Measurements from ENCODE around the gene PIEZO1. TPM values are rescaled to one million over a fixed set of nuclear protein-coding genes. Genes with fewer than 3 reads are reported as not detected.
A peak's percentile ranks its signal among the peaks of the same experiment; 100 is the strongest.

The PIEZO1 gene
- total RNA-seq, 1 donor from 2014 or later, result 208 TPM

DNA sequence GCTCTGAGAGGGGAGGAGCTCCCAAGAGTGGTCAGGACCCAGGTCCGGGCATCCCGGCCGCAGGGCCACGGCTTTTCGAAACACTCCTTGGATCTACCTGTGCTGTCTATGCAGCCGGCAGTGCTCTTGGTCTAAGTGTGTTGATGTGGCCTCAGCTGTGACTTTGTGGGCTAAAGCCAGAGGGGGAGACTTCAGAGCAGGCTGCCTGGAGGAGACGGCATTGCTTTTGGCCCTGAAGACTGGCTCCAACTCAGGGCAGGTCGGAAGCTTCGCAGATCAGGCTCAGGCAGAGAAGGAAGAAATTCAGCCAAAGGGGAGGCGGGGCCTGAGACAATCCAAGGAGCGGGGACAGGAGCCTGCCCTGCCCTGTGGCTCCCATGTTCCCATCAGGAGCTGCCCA, 31.4 kb downstream of the PIEZO1 start:
- Mint-ChIP-seq H3K4me3 (ENCODE audit: unreplicated experiment) (no peak overlapping the region), H3K9me3 (ENCODE audit: low read depth) (no peaks in the 10 kb centered on the region), H3K27ac (ENCODE audit: unreplicated experiment) (no peak overlapping the region), H3K4me1 (ENCODE audit: low read depth) (peaks cover 21% of the 10 kb centered on the region), H3K36me3 (ENCODE audit: low read depth) (peaks cover 4% of the 10 kb centered on the region), H3K27me3 (ENCODE audit: low read depth) (no peaks in the 10 kb centered on the region)
- DNase-seq (ENCODE audit: low spot score), result no peak
- no peak for TF ChIP-seq CTCF (IDR thresholded peaks at IDR 0.05)

DNA sequence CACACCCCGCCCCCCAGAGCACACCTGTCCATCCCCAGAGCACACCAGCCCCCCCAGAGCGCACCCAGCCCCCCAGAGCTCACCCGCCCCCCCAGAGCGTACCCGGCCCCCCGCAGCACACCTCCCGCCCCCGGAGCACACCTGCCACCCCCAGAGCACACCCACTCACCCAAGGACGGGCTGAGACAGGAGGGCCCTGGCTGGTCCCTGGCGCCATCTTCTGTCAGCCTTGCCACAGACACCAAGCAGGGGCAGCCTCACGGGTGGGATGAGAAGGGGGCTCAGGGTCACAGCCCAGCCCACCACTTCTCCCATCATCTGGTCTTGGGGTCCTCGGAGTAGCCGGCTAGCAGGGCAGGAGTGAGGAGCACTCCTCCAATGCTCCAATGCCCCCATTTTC, 31.8 kb downstream of the PIEZO1 start:
- Mint-ChIP-seq H3K4me3 (ENCODE audit: unreplicated experiment) (no peak overlapping the region), H3K27ac (ENCODE audit: unreplicated experiment) (no peak overlapping the region), H3K4me1 (ENCODE audit: low read depth) (peaks cover 17% of the 10 kb centered on the region), H3K9me3 (ENCODE audit: low read depth) (no peaks in the 10 kb centered on the region), H3K36me3 (ENCODE audit: low read depth) (peaks cover 4% of the 10 kb centered on the region), H3K27me3 (ENCODE audit: low read depth) (no peaks in the 10 kb centered on the region)
- peak; percentile 14 for TF ChIP-seq CTCF (IDR thresholded peaks at IDR 0.05)
- no peak for DNase-seq (ENCODE audit: low spot score)

DNA sequence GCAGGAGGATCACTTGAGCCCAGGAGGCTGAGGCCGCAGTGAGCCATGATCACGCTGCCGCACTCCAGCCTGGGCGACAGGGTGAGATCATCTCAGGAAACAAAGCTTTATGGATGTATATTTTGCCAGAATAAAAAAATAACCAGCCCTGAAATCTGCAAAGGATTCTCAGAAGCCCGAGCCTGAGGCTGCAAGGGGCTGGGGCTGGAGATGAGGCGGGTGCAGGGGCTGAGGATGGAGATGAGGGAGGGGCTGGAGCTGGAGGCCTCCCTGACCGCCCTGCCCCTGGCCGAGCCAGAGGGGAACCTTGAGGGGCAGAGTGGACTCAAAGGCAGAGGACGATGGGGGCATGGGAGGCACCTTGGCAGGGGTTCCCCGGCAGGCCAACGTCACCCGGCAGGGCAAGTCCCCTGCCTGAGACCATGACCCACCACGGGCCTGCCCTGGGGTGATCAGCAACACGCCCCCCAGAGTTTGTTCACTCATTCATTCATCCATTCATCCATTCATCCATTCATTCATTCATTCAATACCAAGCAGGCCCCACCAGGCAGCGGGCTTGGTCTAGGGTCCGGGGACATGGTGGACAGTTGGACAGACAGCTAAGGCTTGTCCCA, 32.5 kb downstream of the PIEZO1 start:
- no peaks in the 10 kb centered on the region for H3K27me3 Mint-ChIP-seq (ENCODE audit: low read depth)
- H3K4me3 Mint-ChIP-seq (ENCODE audit: unreplicated experiment), result no peak overlapping the region
- peaks cover 6% of the 10 kb centered on the region for H3K36me3 Mint-ChIP-seq (ENCODE audit: low read depth)
- H3K4me1 Mint-ChIP-seq (ENCODE audit: low read depth), result peaks cover 15% of the 10 kb centered on the region
- no peak for TF ChIP-seq CTCF (IDR thresholded peaks at IDR 0.05)
- no peak overlapping the region for H3K27ac Mint-ChIP-seq (ENCODE audit: unreplicated experiment)
- DNase-seq (ENCODE audit: low spot score), result no peak
- H3K9me3 Mint-ChIP-seq (ENCODE audit: low read depth), result no peaks in the 10 kb centered on the region

DNA sequence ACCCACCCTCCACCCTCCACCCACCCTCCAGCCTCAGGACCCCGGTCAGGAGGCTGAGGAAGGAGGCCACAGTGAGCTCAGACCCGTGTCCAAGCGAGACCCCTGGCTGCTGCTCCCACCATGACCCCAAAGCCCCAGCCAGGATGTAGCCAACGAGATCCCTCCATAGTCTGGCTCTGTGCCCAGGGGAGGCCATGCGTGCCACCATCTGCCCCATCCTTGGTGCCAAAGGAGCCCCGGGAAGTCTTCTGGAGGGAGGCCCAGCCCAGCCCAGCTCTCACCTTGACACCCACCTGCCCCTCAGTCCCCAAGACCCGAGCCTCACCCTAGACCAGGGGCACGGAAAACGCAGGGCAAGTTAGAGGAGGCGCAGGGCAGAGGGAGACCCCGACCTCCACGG, 34.2 kb downstream of the PIEZO1 start:
- Mint-ChIP-seq H3K4me1 (ENCODE audit: low read depth) (peaks cover 15% of the 10 kb centered on the region), H3K27ac (ENCODE audit: unreplicated experiment) (no peak overlapping the region), H3K4me3 (ENCODE audit: unreplicated experiment) (no peak overlapping the region), H3K27me3 (ENCODE audit: low read depth) (no peaks in the 10 kb centered on the region), H3K36me3 (ENCODE audit: low read depth) (peaks cover 6% of the 10 kb centered on the region), H3K9me3 (ENCODE audit: low read depth) (no peaks in the 10 kb centered on the region)
- TF ChIP-seq CTCF (IDR thresholded peaks at IDR 0.05), result no peak
- DNase-seq (ENCODE audit: low spot score), result no peak

- Mint-ChIP-seq H3K27me3 (ENCODE audit: low read depth) (no peaks in the 10 kb centered on the region), H3K4me3 (ENCODE audit: unreplicated experiment) (no peak overlapping the region), H3K4me1 (ENCODE audit: low read depth) (peaks cover 6% of the 10 kb centered on the region), H3K36me3 (ENCODE audit: low read depth) (peaks cover 6% of the 10 kb centered on the region), H3K9me3 (ENCODE audit: low read depth) (no peaks in the 10 kb centered on the region), H3K27ac (ENCODE audit: unreplicated experiment) (no peak overlapping the region)
- DNase-seq (ENCODE audit: low spot score), result no peak
- no peak for TF ChIP-seq CTCF (IDR thresholded peaks at IDR 0.05)
Measured at GRCh38 chr16:88749358-88749757, 35.7 kb downstream of the PIEZO1 start.

All from chondrocyte (in vitro differentiated cells).